Right cardiac atrium (tissue), 5 donors: ENCODE data around the gene TMEM234. TPM values are rescaled to one million over a fixed set of nuclear protein-coding genes. Genes with fewer than 3 reads are reported as not detected.
A peak's percentile ranks its signal among the peaks of the same experiment; 100 is the strongest.

ENCODE experiments used
- ATAC-seq, 2 donors: fragments of 200-7000 bp; cut with Tn5 transposase; one replicate each; pipeline versions ENCODE4 v1.8.0 to v1.9.1; 2020; ENCODE audit warnings: moderate library complexity in 2 of 2, mild to moderate bottlenecking in 1 of 2
- DNase-seq, 3 donors: peaks; one replicate each; pipeline ENCODE4 v3.0.0-alpha.2; 2020
- H3K27ac ChIP-seq: one replicate; pipeline ENCODE4 v1.5.1; 2013; ENCODE audit warnings: mild to moderate bottlenecking, low read length, control low read depth, moderate library complexity
- H3K27me3 ChIP-seq: one replicate; pipeline ENCODE4 v1.6.1; 2013; ENCODE audit not compliant: control insufficient read depth, insufficient read depth
- H3K4me1 ChIP-seq: one replicate; pipeline ENCODE4 v1.6.1; 2013; ENCODE audit warnings: low read length; ENCODE audit not compliant: control insufficient read depth, insufficient read depth
- H3K4me3 ChIP-seq: one replicate; pipeline ENCODE4 v1.5.1; 2013; ENCODE audit warnings: low read length, control low read depth
- H3K9me3 ChIP-seq: one replicate; pipeline ENCODE4 v1.6.1; 2013; ENCODE audit warnings: low read length; ENCODE audit not compliant: control insufficient read depth
- WGBS: extraction: QIAGEN DNeasy Blood & Tissue Kit; methylation state at CpG from one replicate; pipeline ENCODE4 v1.1.7; 2013; 5-methylcytosine and 5-hydroxymethylcytosine counted together
- intact Hi-C, 4 donors: fragments of 100-400 bp; cut with DNase I; formaldehyde crosslinking; loops; one replicate each; pipeline versions ENCODE4 v1.11.0 to v1.14.0; 2022 to 2023
- polyA plus RNA-seq: library from polyadenylated mRNA; stranded (reverse); fragments of 200-250 nt; gene quantifications from one replicate; pipeline ENCODE4 v1.2.3, GENCODE V29; 2013
- total RNA-seq, 4 donors: library from RNA; stranded (reverse); fragmentation: NEBNext Ultra II Directional; extraction: Animal tissue kit (Norgen Biotek cat#: 25700); gene quantifications; one replicate each; pipeline ENCODE4 v1.2.1, GENCODE V29; 2021
- donor health status: healthy with polysubstance abuse.
- donor health status: DM: no; HTN: yes; CAD: no.
- donor health status: DM: no; HTN: no; CAD: no.
- donor health status: DM: no; HTN: yes; CAD: no; lungs with severe emphysema.
- donor health status: DM: yes; HTN: yes; CAD: no.

The TMEM234 gene
- total and polyA plus RNA-seq, 5 donors = 9.1 to 14.4 (median 13.8) TPM

GRCh38 chr1:32215629-32216480, 6.3 kb downstream of the TMEM234 start:
- no peaks in the 10 kb centered on the region for H3K27me3 ChIP-seq
- 74% methylated on average over 10 of the region's 10 CpGs for WGBS
- DNase-seq (peak; percentile 60 to 74 (median 73)), ATAC-seq (peak; percentile 59 to 75)
- H3K4me3 ChIP-seq = no peak overlapping the region
- no peak overlapping the region for H3K27ac ChIP-seq
- no peaks in the 10 kb centered on the region for H3K9me3 ChIP-seq
- intact Hi-C loops = loop anchor here in 1 of 4 donors (10.0 kb wide), 1 partner anchor 119 kb away; the partner anchor contains the start of gene MARCKSL1
- H3K4me1 ChIP-seq = no peaks in the 10 kb centered on the region

GRCh38 chr1:32208891-32209328, 13.2 kb downstream of the TMEM234 start, which contains the start of gene DCDC2B:
DCDC2B (plus strand) TSS chr1:32209089; CDS start chr1:32209094, 5 bp downstream.
- no peaks in the 10 kb centered on the region for H3K27me3 ChIP-seq
- no peaks in the 10 kb centered on the region for H3K9me3 ChIP-seq
- H3K27ac ChIP-seq = no peak within 1 kb of the TSS
- intact Hi-C loops = no loop called here
- H3K4me3 ChIP-seq = no peak within 1 kb of the TSS
- WGBS = 73% methylated on average over 5 of the region's 5 CpGs
- ATAC-seq (no peak), DNase-seq (peak in 2 of 3 donors; percentile 37 to 68)
- H3K4me1 ChIP-seq = peaks cover 7% of the 10 kb centered on the region

GRCh38 chr1:32208469-32208868, 13.7 kb downstream of the TMEM234 start:
- Histone ChIP-seq H3K9me3 (no peaks in the 10 kb centered on the region), H3K4me3 (no peak overlapping the region), H3K27ac (no peak overlapping the region), H3K27me3 (no peaks in the 10 kb centered on the region), H3K4me1 (peaks cover 7% of the 10 kb centered on the region)
- intact Hi-C loops = no loop called here
- 86% methylated on average over 6 of the region's 6 CpGs for WGBS
- no peak for DNase-seq
- ATAC-seq = no peak

- Histone ChIP-seq H3K9me3 (no peaks in the 10 kb centered on the region), H3K4me1 (peaks cover 13% of the 10 kb centered on the region), H3K27ac (no peak within 1 kb of the TSS), H3K27me3 (no peaks in the 10 kb centered on the region), H3K4me3 (peak within 1 kb of the TSS; percentile 59)
- peak; percentile 77 to 79 for ATAC-seq
- intact Hi-C loops = no loop called here
- DNase-seq = peak; percentile 88 to 95 (median 95)
- 1% methylated on average over 77 of the region's 77 CpGs for WGBS
Observed at GRCh38 chr1:32205401-32206370, 16.5 kb downstream of the TMEM234 start, which contains the start of gene IQCC. IQCC (plus strand) TSS chr1:32205671; CDS start chr1:32205682, 11 bp downstream.

GRCh38 chr1:32204943-32205361, 17.2 kb downstream of the TMEM234 start:
- Histone ChIP-seq H3K9me3 (no peaks in the 10 kb centered on the region), H3K4me3 (peak overlapping the region; percentile 59), H3K27me3 (no peaks in the 10 kb centered on the region), H3K4me1 (peaks cover 13% of the 10 kb centered on the region), H3K27ac (no peak overlapping the region)
- intact Hi-C loops = no loop called here
- WGBS = 28% methylated on average over 26 of the region's 26 CpGs
- DNase-seq (peak in 1 of 3 donors; percentile 51), ATAC-seq (no peak)

- ATAC-seq = peak; percentile 51 to 61
- no peaks in the 10 kb centered on the region for H3K9me3 ChIP-seq
- H3K27ac ChIP-seq = peak overlapping the region; percentile 49
- DNase-seq = peak; percentile 82 to 92 (median 90)
- WGBS = 1% methylated on average over 26 of the region's 26 CpGs
- peaks cover 14% of the 10 kb centered on the region for H3K4me1 ChIP-seq
- intact Hi-C loops = no loop called here
- H3K4me3 ChIP-seq = peak overlapping the region; percentile 41
- H3K27me3 ChIP-seq = no peaks in the 10 kb centered on the region
Observed at GRCh38 chr1:32201011-32201855, 20.9 kb downstream of the TMEM234 start.

- intact Hi-C loops = no loop called here
Observed at GRCh38 chr1:32200226-32201010, 21.7 kb downstream of the TMEM234 start, which contains the start of gene CCDC28B. CCDC28B (plus strand) TSS chr1:32200595; CDS start chr1:32201936, 1,341 bp downstream.

GRCh38 chr1:32199717-32200072, 22.5 kb downstream of the TMEM234 start:
- DNase-seq (peak; percentile 67 to 88 (median 86)), ATAC-seq (peak; percentile 42 to 51)
- peak overlapping the region; percentile 41 for H3K4me3 ChIP-seq
- intact Hi-C loops = no loop called here
- no peaks in the 10 kb centered on the region for H3K9me3 ChIP-seq
- peak overlapping the region; percentile 49 for H3K27ac ChIP-seq
- WGBS = 36% methylated on average over 6 of the region's 6 CpGs
- H3K4me1 ChIP-seq = peaks cover 15% of the 10 kb centered on the region
- no peaks in the 10 kb centered on the region for H3K27me3 ChIP-seq

More at GRCh38 chr1:32200226-32201010, 21.7 kb downstream of the TMEM234 start, which contains the start of gene CCDC28B:
- Histone ChIP-seq H3K27me3 (no peaks in the 10 kb centered on the region), H3K9me3 (no peaks in the 10 kb centered on the region), H3K27ac (peak within 1 kb of the TSS; percentile 49), H3K4me3 (peak within 1 kb of the TSS; percentile 41), H3K4me1 (peaks cover 15% of the 10 kb centered on the region)
- DNase-seq (peak; percentile 82 to 90 (median 89)), ATAC-seq (peak; percentile 54 to 58)
- under 1% methylated on average over 34 of the region's 34 CpGs for WGBS

GRCh38 chr1:32199043-32199716, 23.0 kb downstream of the TMEM234 start:
- ATAC-seq (no peak), DNase-seq (peak in 1 of 3 donors; percentile 27)
- H3K9me3 ChIP-seq = no peaks in the 10 kb centered on the region
- WGBS = 54% methylated on average over 4 of the region's 4 CpGs
- H3K4me3 ChIP-seq = no peak overlapping the region
- H3K27ac ChIP-seq = peak overlapping the region; percentile 25
- H3K4me1 ChIP-seq = peaks cover 15% of the 10 kb centered on the region
- H3K27me3 ChIP-seq = no peaks in the 10 kb centered on the region
- intact Hi-C loops = no loop called here
